Dermis microvascular lymphatic vessel endothelial cell (primary cell): ENCODE results near the gene ATG3. TPM values are rescaled to one million over a fixed set of nuclear protein-coding genes. Genes with fewer than 3 reads are reported as not detected.
A peak's percentile ranks its signal among the peaks of the same experiment; 100 is the strongest.
"Not testable (repeated sequence)": the region's sequence is repeated elsewhere in the genome, so short reads cannot be mapped to it uniquely, and the experiment has no call there.

Experiments used
- DNase-seq, 2 donors: peaks; one replicate each; pipeline versions ENCODE4 v3.0.0 to v3.0.0-alpha.2; 2010; ENCODE audit warnings: low read depth in 2 of 2
- total RNA-seq: library from RNA; depleted of rRNA; stranded (reverse); fragments of >200 nt; gene quantifications from 2 replicates; pipeline ENCODE4 v1.2.1, GENCODE V29; 2014

The ATG3 gene
- 53.5 and 62.0 TPM in 2 replicates for total RNA-seq

GRCh38 chr3:112561734-112562529 lies at the start of gene ATG3, which contains the start of gene SLC35A5:
TSS of gene ATG3 (minus strand) at chr3:112561962. CDS start at chr3:112561528, 434 bp downstream.
TSS of gene SLC35A5 (plus strand) at chr3:112562045. CDS start at chr3:112563404, 1,359 bp downstream.
- DNase-seq: peak; percentile 96 to 99

- no peak for DNase-seq
Observed at GRCh38 chr3:112610121-112610520, 48.4 kb upstream of the ATG3 start.

GRCh38 chr3:112607863-112608262 lies 46.1 kb upstream of the ATG3 start:
- no peak for DNase-seq

- peak in 1 of 2 donors; percentile 11 for DNase-seq
Observed at GRCh38 chr3:112606098-112606497, 44.3 kb upstream of the ATG3 start.

- DNase-seq: peak; percentile 100
Observed at GRCh38 chr3:112605285-112605684, 43.5 kb upstream of the ATG3 start.

- peak; percentile 97 for DNase-seq
Observed at GRCh38 chr3:112604536-112604935, 42.8 kb upstream of the ATG3 start.

- DNase-seq: no peak
Observed at GRCh38 chr3:112602217-112602838, 40.6 kb upstream of the ATG3 start.

- no peak for DNase-seq
Observed at GRCh38 chr3:112598731-112599130, 37.0 kb upstream of the ATG3 start.

- DNase-seq: no peak
Observed at GRCh38 chr3:112597945-112598344, 36.2 kb upstream of the ATG3 start.

GRCh38 chr3:112594856-112595255 lies 33.1 kb upstream of the ATG3 start:
- no peak for DNase-seq

GRCh38 chr3:112593258-112593657 lies 31.5 kb upstream of the ATG3 start:
- DNase-seq: no peak

- no peak for DNase-seq
Observed at GRCh38 chr3:112587336-112587735, 25.6 kb upstream of the ATG3 start.

- DNase-seq: no peak
Observed at GRCh38 chr3:112585782-112586181, 24.0 kb upstream of the ATG3 start.

- no peak for DNase-seq
Observed at GRCh38 chr3:112583105-112583504, 21.3 kb upstream of the ATG3 start.

GRCh38 chr3:112582244-112582874 lies 20.6 kb upstream of the ATG3 start:
- peak in 1 of 2 donors; percentile 83 for DNase-seq

- DNase-seq: peak; percentile 22 to 66
Observed at GRCh38 chr3:112579697-112580096, 17.9 kb upstream of the ATG3 start.

- DNase-seq: no peak
Observed at GRCh38 chr3:112579232-112579631, 17.5 kb upstream of the ATG3 start.

- DNase-seq: no peak
Observed at GRCh38 chr3:112572701-112573100, 10.9 kb upstream of the ATG3 start.

- DNase-seq: peak in 1 of 2 donors; percentile 36
Observed at GRCh38 chr3:112569265-112569664, 7.5 kb upstream of the ATG3 start.

- peak in 1 of 2 donors; percentile 59 for DNase-seq
Observed at GRCh38 chr3:112568642-112569041, 6.9 kb upstream of the ATG3 start.

GRCh38 chr3:112564940-112565305 lies 3.2 kb upstream of the ATG3 start:
- no peak for DNase-seq

- not testable (repeated sequence) for DNase-seq
Observed at GRCh38 chr3:112564247-112564939, 2.6 kb upstream of the ATG3 start.
